ENCODE results near the gene PCBP3.
"Not testable (repeated sequence)": the region's sequence is repeated elsewhere in the genome, so short reads cannot be mapped to it uniquely, and the experiment has no call there.

Gene PCBP3

DNA sequence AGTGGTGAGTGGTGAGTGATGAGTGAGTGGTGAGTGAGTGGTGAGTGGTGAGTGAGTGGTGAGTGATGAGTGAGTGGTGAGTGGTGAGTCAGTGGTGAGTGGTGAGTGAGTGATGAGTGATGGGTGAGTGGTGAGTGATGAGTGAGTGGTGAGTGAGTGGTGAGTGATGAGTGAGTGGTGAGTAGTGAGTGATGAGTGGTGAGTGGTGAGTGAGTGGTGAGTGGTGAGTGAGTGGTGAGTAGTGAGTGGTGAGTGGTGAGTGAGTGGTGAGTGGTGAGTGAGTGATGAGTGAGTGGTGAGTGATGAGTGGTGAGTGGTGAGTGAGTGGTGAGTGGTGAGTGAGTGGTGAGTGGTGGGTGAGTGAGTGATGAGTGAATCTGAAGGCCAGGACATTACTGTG lies 172.3 kb downstream of the PCBP3 start:
- DNase-seq, result not testable (repeated sequence)

DNA sequence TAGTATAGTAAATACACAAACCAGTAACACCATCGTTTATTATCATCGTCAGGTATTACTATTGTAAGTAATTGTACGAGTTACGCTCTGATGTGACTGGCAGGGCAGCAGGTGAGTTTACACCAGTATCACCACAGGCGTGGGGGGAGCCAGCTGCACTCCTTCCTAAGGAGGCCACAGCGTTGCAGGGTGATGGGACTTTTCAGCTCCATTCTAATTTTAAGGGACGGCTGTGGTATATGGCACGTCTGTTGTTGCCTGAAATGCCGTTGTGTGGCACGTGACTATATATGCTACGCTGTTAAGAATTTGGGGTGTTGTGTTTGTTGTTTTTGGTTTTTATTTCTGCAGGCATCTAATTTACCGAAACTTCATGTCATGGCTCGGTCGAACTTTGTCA lies 173.3 kb downstream of the PCBP3 start:
- DNase-seq, result no peak

DNA sequence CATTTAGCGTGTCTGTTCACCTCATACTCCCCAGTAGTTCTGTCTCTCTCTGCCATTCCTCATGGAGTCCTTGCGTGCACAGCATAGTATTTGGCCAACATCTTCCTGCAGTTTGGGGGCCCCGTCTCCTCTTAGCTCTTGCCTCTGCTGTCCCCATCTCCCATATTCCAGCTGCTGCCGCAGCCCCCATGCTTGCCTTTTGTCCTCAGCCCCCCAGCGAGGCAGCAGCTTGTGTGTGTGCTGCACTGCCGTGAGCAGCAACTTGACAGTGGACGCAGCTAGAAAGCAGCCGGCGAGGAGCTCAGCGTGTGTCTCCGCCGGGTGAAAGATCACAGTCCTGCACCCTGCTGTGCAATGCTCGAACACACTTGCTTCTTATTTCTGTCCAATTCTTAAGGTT lies 173.8 kb downstream of the PCBP3 start:
- DNase-seq, result no peak

DNA sequence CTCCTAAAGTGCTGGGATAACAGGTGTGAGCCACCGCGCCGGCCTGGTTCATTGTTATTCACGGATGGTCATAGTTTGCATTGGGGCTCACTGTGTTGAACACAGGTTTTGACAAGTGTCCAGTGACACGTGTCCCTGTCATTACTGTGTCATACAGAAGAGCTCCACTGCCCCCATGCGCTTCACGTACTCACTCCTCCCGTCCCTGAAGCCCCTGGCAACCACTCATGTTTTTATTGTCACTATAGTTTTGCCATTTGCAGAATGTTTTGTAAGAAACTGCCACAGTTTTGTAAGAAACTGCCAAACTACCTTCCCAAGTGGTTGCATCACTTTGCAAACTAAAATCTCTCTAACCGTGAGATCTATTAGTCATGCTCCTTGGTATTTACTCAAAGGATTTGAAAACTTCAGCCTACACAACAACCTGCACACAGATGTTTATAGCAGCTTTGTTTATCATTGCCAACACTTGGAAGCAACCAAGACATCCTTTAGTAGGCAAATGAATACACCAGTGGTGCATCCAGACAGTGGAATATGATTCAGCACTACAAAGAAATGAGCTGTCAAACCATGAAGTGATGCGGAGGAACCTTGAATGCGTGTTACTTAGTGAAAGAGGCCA lies 174.9 kb downstream of the PCBP3 start:
- DNase-seq, result no peak

DNA sequence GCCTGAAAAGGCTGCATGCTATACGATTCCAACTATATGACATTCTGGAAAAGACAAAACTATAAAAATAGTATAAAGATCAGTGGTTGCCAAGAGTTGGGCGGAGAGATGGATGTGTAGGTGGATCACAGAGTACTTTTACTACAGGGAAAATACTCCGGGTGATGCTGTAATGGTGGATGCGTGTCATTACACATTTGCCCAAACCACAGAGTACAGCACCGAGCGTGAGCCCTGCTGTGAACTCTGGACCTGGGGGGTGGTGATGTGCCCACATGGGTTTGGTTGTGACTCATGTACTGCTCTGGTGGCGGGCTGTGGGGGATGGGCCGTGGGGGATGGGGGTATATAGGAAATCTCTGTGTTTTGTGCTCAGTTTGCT lies 175.4 kb downstream of the PCBP3 start:
- DNase-seq, result no peak

DNA sequence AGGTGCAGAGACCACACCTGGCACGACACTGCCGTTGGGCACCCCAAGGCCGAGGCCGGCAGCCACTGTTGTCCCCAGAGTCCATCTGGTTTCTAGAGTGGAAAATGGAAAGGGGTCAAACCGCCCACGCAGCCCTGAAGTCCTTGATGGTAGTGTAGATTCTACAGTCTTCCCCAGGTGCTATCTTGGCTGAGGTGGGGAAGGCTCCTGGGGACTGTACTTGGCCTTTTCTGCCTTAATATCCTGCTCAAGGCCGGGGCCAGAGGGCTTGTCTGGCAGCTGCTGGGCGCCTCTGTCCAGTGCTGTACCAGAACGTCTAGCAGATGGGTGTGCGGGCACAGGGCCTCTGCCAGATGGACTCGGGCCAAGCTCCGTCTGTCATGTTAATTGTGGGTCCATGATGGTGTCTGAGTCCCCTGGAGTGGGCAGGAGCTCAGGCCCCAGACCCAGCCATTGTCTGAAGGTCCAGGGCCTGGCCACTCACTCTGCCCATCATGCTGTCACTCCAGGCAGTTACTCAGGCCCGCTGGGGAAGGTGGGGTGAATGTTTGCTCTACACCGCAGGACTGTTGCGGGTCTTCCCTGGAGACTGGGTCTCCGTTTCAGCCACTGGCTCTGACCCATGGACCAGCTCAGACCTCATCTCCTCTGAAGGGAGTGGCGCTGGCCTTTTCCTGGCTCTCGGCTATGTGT lies 176.1 kb downstream of the PCBP3 start:
- no peak for DNase-seq

DNA sequence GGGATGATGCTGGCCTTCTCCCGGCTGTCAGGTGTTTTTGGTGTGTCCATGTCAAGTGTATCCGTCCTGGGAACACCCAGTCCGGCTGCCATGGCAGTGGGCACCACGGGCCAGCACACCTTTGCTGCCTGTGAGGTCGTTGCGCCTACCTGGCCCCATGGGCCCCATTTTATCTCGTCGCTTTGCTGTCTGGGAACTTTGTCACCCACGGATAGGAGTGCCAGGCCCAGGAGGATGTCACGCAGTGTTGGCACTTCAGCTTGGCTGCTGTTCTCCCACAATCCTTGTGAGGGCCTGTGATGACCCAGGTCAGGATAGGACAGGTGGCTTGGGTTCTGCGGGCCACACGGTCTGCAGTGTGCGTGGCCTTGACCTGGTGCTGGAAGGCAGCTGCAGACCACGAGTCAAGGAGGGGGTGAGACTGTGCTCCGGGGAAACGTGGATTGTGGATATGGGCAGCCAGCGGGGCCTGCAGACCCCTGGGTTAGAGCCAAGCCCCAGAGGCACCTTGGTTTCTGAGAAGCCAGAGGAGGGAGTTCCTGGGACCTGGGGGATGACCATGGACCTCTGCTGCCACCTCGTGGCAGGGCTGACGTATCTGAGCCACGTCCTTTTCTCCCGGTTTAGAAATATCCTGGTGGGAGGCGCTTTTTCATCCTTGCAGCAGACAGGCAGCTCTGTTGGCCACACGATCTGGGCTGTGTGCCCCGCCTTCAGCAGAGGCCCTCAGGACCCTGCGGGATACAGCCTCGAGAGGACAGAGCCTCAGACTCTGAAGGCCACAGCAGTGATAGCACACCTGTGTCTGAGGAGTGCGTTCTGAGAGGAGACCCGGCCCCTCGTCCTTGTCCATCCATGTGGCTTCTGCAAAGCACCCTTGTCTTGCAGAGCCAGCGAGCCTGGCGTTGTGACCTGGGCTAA lies 176.9 kb downstream of the PCBP3 start:
- peak in 8 of 14 donors; percentile 40 to 94 (median 66) for DNase-seq

DNA sequence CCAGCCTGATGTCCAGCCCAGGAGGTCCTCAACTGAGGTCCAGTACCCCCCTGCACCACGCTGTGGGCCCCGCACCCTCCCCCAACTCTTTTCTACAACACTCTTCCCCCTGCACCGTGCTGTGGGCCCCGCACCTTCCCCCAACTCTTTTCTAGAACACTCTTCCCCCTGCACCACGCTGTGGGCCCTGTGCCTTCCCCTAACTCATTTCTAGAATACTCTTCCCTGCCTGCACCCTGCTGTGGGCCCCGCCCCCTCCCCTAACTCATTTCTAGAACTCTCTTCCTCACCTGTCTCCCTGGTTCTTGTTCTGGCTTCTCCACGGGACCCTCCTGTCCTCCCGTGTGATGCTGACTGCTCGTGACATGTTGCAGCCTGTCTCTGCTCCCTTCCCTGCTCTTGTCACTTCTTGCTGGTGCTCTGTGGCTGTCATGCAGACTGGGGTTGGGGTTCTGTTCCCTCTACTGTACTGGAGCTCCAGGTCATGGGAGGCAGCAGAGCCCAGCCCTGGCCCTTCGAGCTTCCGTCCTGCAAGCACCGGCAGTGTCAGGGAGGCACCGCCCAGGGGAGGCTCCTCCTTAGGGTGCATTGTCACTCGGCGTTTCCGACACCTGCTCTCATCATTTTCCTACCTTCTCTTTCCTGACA lies 177.9 kb downstream of the PCBP3 start:
- DNase-seq, result no peak

DNA sequence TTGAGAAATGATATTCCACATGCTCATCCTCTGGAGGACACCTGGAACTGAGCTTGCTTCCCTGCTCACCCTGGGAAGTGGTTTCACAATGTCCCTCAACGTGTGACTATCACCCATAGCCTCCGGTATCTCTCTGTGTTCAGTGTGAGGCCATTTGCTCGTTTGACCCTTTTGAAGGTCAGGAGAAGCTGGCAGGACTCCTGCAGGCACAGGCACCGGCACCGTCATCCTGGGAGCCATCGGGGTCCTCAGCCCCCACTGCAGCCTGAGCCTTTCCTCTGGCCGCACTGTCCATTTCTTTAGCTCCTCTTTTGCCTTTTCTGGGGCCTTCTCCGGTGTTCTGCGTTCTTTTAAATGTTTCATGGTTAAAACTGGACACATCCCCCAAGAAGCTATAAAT lies 178.5 kb downstream of the PCBP3 start:
- no peak for DNase-seq

DNA sequence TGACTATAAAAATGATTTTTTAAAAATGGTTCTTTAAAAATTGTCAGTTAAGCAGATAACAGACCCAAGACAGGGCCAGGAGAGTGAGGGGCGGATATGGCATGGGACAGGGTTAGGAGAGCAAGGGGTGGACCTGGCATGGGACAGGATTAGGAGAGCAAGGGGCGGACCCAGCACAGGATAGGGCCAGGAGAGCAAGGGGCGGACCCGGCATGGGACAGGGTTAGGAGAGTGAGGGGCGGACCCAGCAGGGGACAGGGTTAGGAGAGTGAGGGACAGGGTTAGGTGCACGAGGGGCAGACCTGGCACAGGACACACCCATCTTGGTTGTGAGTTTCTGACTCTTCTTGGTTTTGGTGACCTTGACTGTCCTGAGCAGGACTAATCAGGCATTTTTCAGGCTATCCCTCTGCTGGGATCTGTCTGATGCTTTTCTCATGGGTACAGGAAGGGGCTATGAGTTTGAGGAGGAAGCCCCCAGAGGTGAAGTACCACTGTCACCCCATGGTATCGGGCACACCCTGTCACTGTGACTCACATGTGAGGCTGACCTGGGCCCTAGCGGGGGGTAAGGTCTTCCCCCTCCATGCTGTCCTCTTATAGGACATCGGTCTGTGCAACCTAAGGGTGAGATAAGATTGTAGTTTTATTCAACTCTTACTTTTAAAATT lies 179.0 kb downstream of the PCBP3 start:
- DNase-seq, result no peak

DNA sequence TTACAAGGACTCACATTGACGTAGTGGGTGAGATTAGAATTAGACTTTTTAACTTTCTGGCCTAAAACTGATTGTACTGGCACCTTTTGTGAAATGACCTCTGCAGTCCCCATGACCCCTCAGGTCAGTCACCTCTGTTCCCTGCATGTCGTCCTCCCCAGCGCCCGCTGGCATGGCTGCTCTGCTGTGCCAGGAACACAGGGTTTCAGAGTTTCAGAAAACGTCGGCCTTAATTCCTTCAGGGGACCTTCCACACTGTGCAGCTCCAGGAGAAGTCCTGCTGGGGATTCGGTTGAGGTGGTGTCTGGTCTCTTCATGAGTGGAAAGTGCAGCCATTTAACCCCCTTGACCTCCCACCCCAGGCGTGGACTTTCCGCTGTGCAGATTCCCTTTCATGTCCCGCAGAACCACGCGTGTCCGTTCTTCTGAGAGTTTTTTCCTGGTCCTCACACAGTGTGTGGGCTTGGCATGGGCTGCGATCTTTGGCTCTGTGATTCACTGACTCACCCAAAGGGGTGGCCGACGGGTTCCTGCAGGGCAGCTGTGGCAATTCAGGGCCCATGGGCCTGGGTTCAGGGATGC lies 179.7 kb downstream of the PCBP3 start:
- DNase-seq, result no peak

DNA sequence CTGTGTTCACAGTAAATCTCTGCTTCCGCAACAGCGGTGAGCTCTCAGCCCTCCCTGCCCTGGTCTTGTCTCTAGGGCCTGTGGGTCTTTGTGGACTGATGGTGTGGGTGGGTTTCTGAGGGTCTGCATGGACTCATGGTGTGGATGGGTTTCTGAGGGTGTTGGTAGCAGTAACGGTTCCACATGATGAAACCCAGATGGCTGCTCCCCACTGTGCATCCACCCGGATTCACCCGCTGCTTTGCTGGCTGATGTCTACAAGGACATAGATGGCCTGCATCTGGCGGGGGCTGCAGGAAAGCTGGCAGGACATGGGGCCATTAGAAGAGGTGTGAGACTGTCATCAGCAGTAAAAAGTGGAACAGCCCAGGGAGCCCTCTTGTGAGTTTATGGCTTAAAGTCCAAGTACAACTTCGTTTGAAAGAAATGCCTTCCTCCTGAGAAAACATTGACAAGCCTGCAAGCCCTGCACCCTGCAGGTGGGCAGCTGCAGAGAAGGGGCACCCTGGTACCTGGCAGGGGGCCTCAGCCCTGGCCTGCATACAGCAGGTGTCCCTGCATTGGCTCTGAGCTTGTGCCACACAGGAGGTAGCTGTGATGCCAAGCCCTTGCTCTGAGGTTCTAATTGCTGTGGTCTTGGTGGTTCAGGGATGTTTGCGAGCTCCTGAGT lies 181.2 kb downstream of the PCBP3 start:
- DNase-seq, result no peak

DNA sequence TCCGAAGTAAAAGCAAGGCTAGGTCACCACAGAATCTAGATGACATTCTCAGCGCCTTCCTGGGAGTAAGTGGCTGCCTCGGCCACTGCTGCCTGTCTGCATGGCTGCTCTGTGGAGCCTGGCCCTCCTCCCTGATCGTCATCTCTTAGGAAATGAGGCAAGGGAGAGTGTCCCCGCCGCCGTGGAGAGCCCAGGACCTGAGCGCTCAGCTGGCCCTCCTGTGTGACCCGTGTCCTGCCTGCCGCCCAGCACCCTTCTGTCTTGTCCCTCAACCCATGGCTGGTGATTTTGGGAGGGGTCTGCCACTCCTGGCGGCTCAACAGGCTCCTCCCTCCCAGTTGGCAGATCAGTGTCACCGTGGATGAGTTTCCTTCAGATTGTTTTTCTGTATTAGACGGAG lies 181.7 kb downstream of the PCBP3 start:
- peak in 1 of 14 donors; percentile 19 for DNase-seq

DNA sequence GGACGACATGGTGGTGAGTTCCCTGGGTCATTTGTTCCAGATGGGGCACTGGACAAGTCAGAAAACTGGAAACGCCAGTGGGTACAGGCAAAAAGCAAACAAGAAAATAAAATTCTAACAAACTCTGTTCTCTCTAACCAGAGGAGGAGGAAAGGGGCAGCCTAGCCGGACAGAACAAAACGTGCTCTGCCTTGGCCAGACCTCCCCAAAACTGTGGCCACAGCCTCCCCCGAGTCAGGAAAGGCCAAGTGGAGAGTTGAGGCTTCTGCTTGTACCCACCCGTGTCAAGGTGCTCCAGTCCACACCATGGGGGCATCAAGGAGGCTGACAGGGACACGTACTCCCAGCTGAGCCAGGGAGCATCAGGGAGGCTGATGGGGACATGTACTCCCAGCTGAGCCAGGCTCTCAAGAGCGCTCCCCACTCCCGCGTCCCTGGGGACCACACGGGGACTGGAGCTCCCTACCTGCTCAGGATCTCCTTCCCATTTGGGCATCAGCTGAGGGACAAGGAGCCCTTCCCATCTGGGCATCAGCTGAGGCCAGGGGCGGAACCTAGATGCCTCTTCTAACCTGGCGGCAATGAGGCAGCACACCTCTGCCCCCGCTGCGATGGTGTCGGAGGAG lies 183.3 kb downstream of the PCBP3 start:
- DNase-seq, result no peak

DNA sequence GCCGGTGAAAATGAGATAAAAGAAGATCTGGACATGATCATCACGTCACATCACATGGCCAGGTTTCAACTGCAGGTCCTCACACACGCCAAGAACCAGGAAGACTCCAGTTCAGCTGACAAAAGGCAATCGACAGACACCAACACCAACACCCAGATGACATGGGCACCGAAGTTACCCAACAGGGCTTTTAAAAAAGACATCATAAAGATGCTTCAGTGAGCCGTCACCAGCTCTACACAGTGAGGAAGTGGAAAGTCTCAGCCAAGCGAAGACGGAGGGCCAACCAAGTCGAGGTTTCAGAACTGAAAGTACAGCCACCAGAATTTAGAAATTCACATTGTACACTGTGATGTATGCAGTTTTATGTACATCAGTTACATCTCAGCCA lies 183.8 kb downstream of the PCBP3 start:
- no peak for DNase-seq

DNA sequence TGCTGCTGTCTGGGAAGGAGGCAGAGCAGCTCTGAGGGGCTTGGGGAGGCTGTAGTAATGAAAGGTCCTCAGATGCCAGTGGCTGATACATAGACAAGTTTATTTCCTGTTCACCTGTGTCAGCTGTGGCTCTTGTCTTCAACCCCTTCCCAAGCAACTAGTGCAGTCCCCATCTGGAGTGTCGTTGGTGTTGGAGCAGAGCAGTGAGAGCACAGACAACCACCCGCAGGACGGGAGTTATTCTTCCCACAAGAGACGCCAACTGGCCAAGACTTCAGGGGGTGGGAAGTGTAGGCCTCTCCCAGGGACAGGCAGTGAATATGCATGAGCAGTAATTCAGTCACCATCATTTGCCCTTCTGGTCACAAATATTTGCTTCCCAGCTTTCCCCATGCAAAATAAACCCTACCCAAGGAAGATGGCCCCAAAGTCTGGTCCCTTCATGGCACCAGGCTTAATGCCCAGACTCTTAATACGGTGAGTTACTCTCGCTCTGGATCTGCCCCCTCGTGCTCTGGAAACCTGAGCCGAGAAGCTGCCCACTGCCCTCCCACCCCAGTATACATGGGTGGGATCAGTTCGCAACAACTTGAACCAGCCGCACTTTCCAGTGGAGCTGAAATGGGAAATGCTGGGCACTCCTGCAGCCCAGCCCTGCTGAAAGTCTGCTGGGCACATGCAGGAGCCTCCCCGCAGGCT lies 184.5 kb downstream of the PCBP3 start:
- DNase-seq, result no peak

DNA sequence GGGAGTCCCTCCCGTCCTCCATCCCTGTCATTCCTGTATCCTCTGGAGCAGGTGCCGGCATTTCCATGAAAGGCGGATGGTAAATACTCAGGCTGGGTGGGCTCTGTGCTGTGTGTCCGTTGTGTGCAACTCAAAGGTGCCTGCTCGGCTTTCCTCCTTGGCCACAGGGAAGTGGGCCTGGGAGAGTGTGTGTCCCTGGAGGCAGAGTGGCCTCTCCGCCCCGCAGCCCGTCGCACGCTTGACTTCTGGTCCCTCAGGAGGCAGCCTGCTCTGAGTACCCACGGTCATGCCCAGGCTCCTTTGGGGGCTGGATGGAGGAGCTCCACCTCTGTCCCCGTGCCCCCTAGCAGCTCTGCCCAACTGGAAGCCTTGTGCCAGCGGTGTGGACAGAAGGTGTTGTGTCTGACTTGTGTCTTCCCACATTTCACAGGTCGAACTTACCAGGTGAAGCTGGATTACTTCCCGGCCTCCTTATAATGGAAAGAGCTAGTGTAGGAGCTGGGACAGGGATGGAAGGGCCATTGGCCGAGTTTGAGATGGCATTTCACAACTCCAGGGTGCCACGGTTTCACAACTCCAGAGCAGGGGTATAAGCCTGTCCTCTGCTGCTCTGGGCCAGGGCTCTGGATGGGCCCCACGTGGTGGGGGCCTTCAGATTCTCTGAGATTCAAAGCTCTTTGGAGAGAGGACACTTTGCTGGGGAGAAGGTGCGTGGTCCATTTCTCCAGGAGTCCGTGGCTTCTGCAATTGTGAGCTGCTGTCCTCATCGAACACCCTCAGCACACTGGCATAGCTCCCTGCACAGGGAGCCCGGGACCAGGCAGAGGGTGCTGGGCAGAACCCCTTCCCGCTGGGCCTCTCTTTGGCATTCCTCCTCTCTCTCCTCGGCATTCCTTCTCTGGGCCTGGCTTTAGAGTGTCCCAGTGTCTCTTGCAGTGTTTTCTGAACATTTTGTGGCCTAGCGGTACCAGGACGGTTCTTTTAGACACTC lies 185.3 kb downstream of the PCBP3 start:
- no peak for DNase-seq

DNA sequence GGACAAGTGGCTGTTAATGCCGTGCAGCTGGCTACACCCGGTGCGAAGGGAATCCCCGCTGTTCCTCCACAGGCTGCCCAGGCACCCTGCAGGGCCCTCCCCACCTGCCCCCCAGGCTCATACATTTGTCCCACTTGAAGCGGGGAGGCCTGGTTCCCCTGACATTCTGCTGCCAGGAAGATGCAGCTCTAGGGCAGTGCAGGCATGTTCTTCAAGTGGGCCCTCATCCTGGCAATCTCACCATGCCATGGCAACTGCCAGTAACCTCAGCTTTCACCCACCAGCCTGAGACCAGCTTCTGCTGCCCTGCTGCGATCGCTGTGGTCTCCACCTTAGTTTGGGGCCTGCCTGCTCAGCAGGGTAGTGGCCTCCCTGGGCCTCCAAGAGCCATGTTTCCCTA lies 186.1 kb downstream of the PCBP3 start:
- no peak for DNase-seq

DNA sequence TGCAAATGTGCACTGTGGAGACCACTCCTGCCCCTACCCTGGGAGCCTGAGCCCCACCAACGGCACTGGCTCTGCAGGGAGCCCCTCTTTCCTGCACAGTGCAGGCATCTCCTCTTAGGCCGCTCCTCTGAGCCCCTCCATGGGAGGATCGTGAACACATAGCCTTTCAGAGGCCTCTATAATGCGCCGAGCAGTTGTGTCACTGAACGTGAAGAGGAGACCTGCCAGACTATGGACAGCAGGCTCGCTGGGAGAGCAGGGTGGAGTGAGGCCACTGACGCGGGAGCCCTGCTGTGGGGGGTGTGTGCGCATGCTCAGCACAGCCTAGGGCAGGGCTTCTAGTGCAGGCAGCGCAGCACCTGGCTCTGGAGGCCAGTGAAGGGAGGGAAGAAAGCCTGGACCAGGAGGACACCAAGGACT lies 186.7 kb downstream of the PCBP3 start:
- peak in 1 of 14 donors; percentile 86 for DNase-seq

All from C1 segment of cervical spinal cord (tissue), 14 donors.